Measurements from ENCODE around the gene PEX14.
"Not testable (repeated sequence)": the region's sequence is repeated elsewhere in the genome, so short reads cannot be mapped to it uniquely, and the experiment has no call there.

The PEX14 gene

DNA sequence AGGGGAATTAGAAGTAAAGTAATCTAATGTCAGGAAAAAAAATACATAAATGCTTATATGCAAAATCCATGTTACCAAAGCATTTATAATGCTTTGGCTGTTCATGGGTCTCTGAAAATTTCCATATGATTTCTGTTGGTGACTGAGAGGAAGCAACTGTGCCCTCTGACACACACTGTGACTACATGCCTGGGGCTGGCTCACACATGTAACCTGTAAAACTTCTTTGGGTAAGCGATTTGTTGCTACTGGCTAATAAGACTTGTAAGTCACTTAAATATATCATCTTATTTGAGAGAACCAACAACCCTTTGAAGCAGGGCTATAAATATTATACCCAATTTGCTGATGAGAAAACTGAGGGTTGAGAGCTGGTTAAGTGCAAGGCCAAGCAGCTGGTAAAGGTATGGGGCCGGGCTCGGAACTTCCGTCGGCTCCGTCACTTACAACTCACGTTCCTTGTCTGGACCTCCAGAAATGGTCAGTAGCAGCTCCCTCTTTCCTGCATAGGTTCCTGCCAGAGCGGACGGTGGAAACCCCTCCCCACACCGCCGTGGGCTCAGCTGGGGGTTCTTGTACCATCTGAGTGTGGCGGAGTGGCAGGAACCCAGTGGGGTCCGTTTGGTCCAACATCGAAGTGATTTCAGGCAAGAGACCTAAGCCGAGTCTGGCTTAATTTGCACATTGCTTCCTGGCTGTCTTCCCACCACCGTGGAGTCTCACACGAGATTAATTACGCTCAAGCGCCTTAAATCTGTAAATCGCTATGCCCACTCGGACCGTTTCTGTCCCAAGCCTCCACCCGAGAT is 3.1 kb upstream of the PEX14 start:
- Histone ChIP-seq H3K27me3 (ENCODE audit: insufficient read depth, insufficient read length) (no peaks in the 10 kb centered on the region), H3K9ac (ENCODE audit: insufficient read length, low read depth) (peak overlapping the region; percentile 88), H3K4me1 (ENCODE audit: insufficient read depth, insufficient read length) (no peaks in the 10 kb centered on the region), H3K4me3 (ENCODE audit: insufficient read length, low read depth) (peak overlapping the region; percentile 84), H3K9me3 (ENCODE audit: insufficient read depth, low read length) (no peaks in the 10 kb centered on the region), H3K36me3 (ENCODE audit: insufficient read depth, insufficient read length, low read length) (peaks cover 36% of the 10 kb centered on the region)
- DNase-seq (ENCODE audit: low read depth, low spot score): no peak
- no peak for TF ChIP-seq ZNF274 (IDR thresholded peaks at IDR 0.05; ENCODE audit: low read depth, low read length)
- TF ChIP-seq SUZ12 (IDR thresholded peaks at IDR 0.05; ENCODE audit: extremely low read depth, insufficient read depth, insufficient read length): no peak
- TF ChIP-seq YY1 (IDR thresholded peaks at IDR 0.05; ENCODE audit: insufficient read depth, insufficient read length): no peak

DNA sequence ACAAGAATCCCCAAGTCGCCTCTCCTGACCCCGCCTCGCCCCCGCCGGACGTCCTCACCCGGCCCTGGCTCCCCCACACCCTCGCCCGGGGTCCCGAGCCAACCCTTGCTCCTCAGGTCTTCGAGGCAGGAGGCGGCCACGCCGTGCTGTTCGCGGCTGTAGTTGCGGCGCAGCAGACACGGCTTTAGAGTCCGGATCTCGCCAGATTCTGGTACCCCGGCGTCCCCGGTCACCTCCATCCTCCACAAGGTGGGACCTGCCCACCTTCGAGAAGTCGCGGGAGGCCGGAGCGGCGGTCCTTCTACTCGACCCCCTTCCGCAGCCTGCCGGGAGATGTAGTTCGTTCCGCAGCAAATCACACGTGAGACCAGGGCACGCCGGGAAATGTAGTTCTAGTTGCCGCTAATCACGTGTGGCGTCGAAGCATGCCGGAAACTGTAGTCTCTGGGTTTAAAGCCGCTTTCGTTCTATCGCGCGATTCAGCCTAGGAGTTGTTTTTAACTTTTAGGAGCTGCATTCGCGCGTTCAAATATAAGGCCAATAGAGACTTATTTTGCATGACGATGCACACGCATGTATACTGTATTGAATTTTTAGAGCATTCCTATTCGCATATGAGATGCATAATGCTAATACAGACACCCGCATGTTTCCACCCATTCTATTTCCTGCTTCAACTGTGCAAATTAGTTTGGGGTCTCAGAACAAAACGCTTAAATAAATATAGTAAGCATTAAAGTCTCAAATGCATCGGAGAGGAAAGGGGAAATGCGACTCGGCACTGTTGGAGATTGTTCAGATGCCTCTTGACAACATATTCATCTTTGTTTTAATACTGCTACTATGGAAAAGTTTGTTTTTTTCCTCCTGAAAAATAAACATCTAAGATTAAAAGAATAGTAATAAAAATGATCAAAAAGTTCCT is 2.3 kb upstream of the PEX14 start, which contains the start of gene DFFA:
Gene DFFA, minus strand, starts transcription at position 310 of the 925 bp plus-strand sequence. Its CDS starts 71 bp downstream, at position 239.
- Histone ChIP-seq H3K9ac (ENCODE audit: insufficient read length, low read depth) (peak within 1 kb of the TSS; percentile 88), H3K36me3 (ENCODE audit: insufficient read depth, insufficient read length, low read length) (peaks cover 31% of the 10 kb centered on the region), H3K4me3 (ENCODE audit: insufficient read length, low read depth) (peak within 1 kb of the TSS; percentile 84), H3K9me3 (ENCODE audit: insufficient read depth, low read length) (no peaks in the 10 kb centered on the region), H3K27me3 (ENCODE audit: insufficient read depth, insufficient read length) (no peaks in the 10 kb centered on the region), H3K4me1 (ENCODE audit: insufficient read depth, insufficient read length) (no peaks in the 10 kb centered on the region)
- peak; percentile 92 for DNase-seq (ENCODE audit: low read depth, low spot score)
- TF ChIP-seq YY1 (IDR thresholded peaks at IDR 0.05; ENCODE audit: insufficient read depth, insufficient read length) (no peak), ZNF274 (IDR thresholded peaks at IDR 0.05; ENCODE audit: low read depth, low read length) (no peak)

DNA sequence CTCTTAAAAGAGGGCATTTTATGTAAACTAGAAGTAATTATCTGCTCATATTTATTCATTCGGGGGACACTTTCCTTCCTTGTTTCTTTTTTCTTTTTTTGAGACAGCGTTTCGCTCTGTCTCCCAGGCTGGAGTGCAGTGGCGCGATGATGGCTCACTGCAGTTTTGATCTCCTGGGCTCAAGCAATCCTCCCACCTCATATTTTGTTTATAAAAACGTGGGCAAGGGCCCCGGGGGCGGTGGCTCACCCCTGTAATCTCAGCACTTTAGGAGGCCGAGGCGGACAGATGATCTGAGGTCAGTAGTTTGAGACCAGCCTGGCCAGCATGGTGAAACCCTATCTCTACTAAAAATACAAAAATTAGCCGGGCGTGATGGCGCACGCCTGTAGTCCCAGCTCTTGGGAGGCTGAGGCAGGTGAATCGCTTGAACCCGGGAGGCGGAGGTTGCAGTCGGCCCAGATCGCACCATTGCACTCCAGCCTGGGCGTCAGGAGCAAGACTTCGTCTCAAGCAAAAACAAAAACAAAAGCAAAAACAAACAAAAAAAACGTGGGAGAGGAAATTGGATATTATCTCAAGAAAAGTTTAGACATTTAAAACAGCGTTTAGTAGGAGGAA is 1.5 kb upstream of the PEX14 start:
- Histone ChIP-seq H3K9ac (ENCODE audit: insufficient read length, low read depth) (no peak overlapping the region), H3K4me1 (ENCODE audit: insufficient read depth, insufficient read length) (no peaks in the 10 kb centered on the region), H3K9me3 (ENCODE audit: insufficient read depth, low read length) (no peaks in the 10 kb centered on the region), H3K4me3 (ENCODE audit: insufficient read length, low read depth) (no peak overlapping the region), H3K27me3 (ENCODE audit: insufficient read depth, insufficient read length) (no peaks in the 10 kb centered on the region), H3K36me3 (ENCODE audit: insufficient read depth, insufficient read length, low read length) (peaks cover 24% of the 10 kb centered on the region)
- TF ChIP-seq YY1 (IDR thresholded peaks at IDR 0.05; ENCODE audit: insufficient read depth, insufficient read length): no peak
- no peak for TF ChIP-seq SUZ12 (IDR thresholded peaks at IDR 0.05; ENCODE audit: extremely low read depth, insufficient read depth, insufficient read length)
- TF ChIP-seq ZNF274 (IDR thresholded peaks at IDR 0.05; ENCODE audit: low read depth, low read length): no peak
- no peak for DNase-seq (ENCODE audit: low read depth, low spot score)

DNA sequence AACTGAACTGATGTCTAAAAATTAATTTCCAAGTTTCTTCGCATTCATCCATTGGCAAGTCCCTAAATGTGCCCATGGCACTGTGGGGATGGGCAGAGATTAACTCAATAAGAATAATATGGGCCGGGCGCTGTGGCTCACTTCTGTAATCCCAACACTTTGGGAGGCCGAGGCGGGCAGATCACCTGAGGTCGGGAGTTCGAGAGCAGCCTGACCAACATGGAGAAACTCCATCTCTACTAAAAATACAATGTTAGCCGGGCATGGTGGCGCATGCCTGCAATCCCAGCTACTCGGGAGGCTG is 489 bp upstream of the PEX14 start:
- not testable (repeated sequence) for H3K27me3 ChIP-seq (ENCODE audit: insufficient read depth, insufficient read length); DNase-seq (ENCODE audit: low read depth, low spot score); H3K9ac ChIP-seq (ENCODE audit: insufficient read length, low read depth); H3K4me3 ChIP-seq (ENCODE audit: insufficient read length, low read depth); H3K9me3 ChIP-seq (ENCODE audit: insufficient read depth, low read length); H3K4me1 ChIP-seq (ENCODE audit: insufficient read depth, insufficient read length)
- peaks cover 16% of the 10 kb centered on the region for H3K36me3 ChIP-seq (ENCODE audit: insufficient read depth, insufficient read length, low read length)

DNA sequence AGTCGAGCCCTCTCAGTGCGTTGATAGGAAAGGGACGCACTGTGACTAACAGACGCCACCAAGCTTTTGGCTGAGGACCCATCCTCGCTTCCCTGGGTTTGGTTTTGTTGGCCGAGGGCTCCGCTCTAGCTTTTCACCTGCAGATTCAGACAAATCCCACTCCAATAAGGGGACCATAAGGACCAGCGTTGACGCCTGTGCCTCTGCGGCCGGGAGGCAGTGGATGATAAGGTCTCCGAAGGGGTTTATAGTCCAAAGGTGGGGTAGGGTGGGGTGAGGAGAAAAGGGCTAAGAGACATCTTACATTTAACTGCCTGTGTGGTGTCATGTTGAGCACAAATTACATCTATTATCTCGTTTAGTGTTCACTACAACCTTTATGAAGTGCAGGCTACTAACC is 760 bp downstream of the PEX14 start:
- H3K4me1 ChIP-seq (ENCODE audit: insufficient read depth, insufficient read length): no peaks in the 10 kb centered on the region
- H3K4me3 ChIP-seq (ENCODE audit: insufficient read length, low read depth): peak overlapping the region; percentile 86
- H3K27me3 ChIP-seq (ENCODE audit: insufficient read depth, insufficient read length): no peaks in the 10 kb centered on the region
- TF ChIP-seq ZNF274 (IDR thresholded peaks at IDR 0.05; ENCODE audit: low read depth, low read length): no peak
- TF ChIP-seq SUZ12 (IDR thresholded peaks at IDR 0.05; ENCODE audit: extremely low read depth, insufficient read depth, insufficient read length): no peak
- TF ChIP-seq YY1 (IDR thresholded peaks at IDR 0.05; ENCODE audit: insufficient read depth, insufficient read length): no peak
- peak overlapping the region; percentile 95 for H3K9ac ChIP-seq (ENCODE audit: insufficient read length, low read depth)
- no peaks in the 10 kb centered on the region for H3K9me3 ChIP-seq (ENCODE audit: insufficient read depth, low read length)
- no peak for DNase-seq (ENCODE audit: low read depth, low spot score)
- H3K36me3 ChIP-seq (ENCODE audit: insufficient read depth, insufficient read length, low read length): peaks cover 13% of the 10 kb centered on the region

DNA sequence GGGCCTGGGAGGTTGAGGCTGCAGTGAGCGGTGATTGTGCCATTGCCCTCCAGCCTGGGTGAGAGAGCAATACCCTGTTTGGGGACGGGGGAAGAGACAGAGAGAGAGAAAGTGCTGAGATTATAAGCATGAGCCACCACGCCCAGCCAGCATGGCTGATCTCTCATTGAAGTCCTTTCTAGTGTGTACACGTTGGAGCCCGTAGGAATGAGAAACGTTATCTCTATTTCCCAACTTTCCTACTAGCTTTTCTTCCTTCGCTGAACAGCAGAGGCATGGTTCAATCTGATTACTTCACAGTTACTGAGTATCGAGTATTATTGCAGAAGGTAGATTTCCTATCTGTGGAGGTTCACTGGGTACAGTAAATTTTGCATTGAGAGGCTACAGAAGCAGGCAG is 4.5 kb downstream of the PEX14 start:
- H3K4me1 ChIP-seq (ENCODE audit: insufficient read depth, insufficient read length): no peaks in the 10 kb centered on the region
- no peaks in the 10 kb centered on the region for H3K9me3 ChIP-seq (ENCODE audit: insufficient read depth, low read length)
- DNase-seq (ENCODE audit: low read depth, low spot score): no peak
- no peaks in the 10 kb centered on the region for H3K27me3 ChIP-seq (ENCODE audit: insufficient read depth, insufficient read length)
- H3K4me3 ChIP-seq (ENCODE audit: insufficient read length, low read depth): no peak overlapping the region
- peaks cover 10% of the 10 kb centered on the region for H3K36me3 ChIP-seq (ENCODE audit: insufficient read depth, insufficient read length, low read length)
- TF ChIP-seq SUZ12 (IDR thresholded peaks at IDR 0.05; ENCODE audit: extremely low read depth, insufficient read depth, insufficient read length) (no peak), YY1 (IDR thresholded peaks at IDR 0.05; ENCODE audit: insufficient read depth, insufficient read length) (no peak), ZNF274 (IDR thresholded peaks at IDR 0.05; ENCODE audit: low read depth, low read length) (no peak)
- no peak overlapping the region for H3K9ac ChIP-seq (ENCODE audit: insufficient read length, low read depth)

DNA sequence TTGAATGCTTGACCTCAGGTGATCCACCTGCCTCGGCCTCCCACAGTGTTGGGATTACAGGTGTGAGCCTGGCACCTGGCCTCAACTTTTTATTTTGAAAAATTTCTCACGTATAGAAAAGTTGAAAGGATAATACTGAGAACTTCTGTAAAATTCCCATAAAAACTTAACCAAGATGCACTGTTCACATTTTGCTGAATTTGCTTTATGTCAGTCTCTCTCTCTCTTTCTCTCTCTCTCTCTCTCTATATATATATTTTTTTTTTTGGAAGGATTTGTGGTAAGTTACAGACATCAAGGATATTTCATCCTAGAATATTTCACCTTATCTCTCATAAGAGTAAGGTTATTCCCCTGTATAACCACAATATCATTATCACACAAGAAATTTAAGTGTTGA is 5.9 kb downstream of the PEX14 start:
- Histone ChIP-seq H3K4me1 (ENCODE audit: insufficient read depth, insufficient read length) (no peaks in the 10 kb centered on the region), H3K27me3 (ENCODE audit: insufficient read depth, insufficient read length) (no peaks in the 10 kb centered on the region), H3K9ac (ENCODE audit: insufficient read length, low read depth) (no peak overlapping the region), H3K9me3 (ENCODE audit: insufficient read depth, low read length) (no peaks in the 10 kb centered on the region), H3K36me3 (ENCODE audit: insufficient read depth, insufficient read length, low read length) (peaks cover 10% of the 10 kb centered on the region), H3K4me3 (ENCODE audit: insufficient read length, low read depth) (no peak overlapping the region)
- TF ChIP-seq YY1 (IDR thresholded peaks at IDR 0.05; ENCODE audit: insufficient read depth, insufficient read length) (no peak), SUZ12 (IDR thresholded peaks at IDR 0.05; ENCODE audit: extremely low read depth, insufficient read depth, insufficient read length) (no peak), ZNF274 (IDR thresholded peaks at IDR 0.05; ENCODE audit: low read depth, low read length) (no peak)
- no peak for DNase-seq (ENCODE audit: low read depth, low spot score)

All from NT2/D1 (cell line).